Hepatocyte (in vitro differentiated cells): ENCODE measurements around the gene ZCCHC24. TPM values are rescaled to one million over a fixed set of nuclear protein-coding genes. Genes with fewer than 3 reads are reported as not detected.

Experiments used
- DNase-seq: peaks from one replicate; pipeline ENCODE4 v3.0.0-alpha.2; 2016; ENCODE audit warnings: low spot score
- H2AFZ ChIP-seq: fragments of 200-600 bp; sonication (generic); 2 replicates; pipeline ENCODE4 v1.6.0; 2016; ENCODE audit warnings: antibody characterized with exemption, mild to moderate bottlenecking
- H3K27ac ChIP-seq: fragments of 200-600 bp; sonication (generic); 2 replicates; pipeline ENCODE4 v1.5.1; 2016; ENCODE audit warnings: mild to moderate bottlenecking
- H3K27me3 ChIP-seq: fragments of 200-600 bp; sonication (generic); 2 replicates; pipeline ENCODE4 v1.6.1; 2016
- H3K36me3 ChIP-seq: fragments of 200-600 bp; sonication (generic); replicated peaks from 2 replicates; pipeline ENCODE4 v1.5.1; 2016; ENCODE audit warnings: low read depth; ENCODE audit not compliant: insufficient read depth
- H3K4me1 ChIP-seq: fragments of 200-600 bp; sonication (generic); 2 replicates; pipeline ENCODE4 v1.5.1; 2016; ENCODE audit warnings: mild to moderate bottlenecking, moderate library complexity; ENCODE audit not compliant: insufficient read depth
- H3K4me2 ChIP-seq: fragments of 200-600 bp; sonication (generic); 2 replicates; pipeline ENCODE4 v1.6.0; 2016
- H3K4me3 ChIP-seq: fragments of 200-600 bp; sonication (generic); 2 replicates; pipeline ENCODE4 v1.5.1; 2016; ENCODE audit warnings: mild to moderate bottlenecking
- H3K79me2 ChIP-seq: fragments of 200-600 bp; sonication (generic); 2 replicates; pipeline ENCODE4 v1.6.0; 2017; ENCODE audit warnings: mild to moderate bottlenecking
- H3K9me2 ChIP-seq: fragments of 200-600 bp; sonication (generic); replicated peaks from 2 replicates; pipeline ENCODE4 v1.6.0; 2017; ENCODE audit warnings: mild to moderate bottlenecking; ENCODE audit not compliant: insufficient read depth
- H3K9me3 ChIP-seq: fragments of 200-600 bp; sonication (generic); 2 replicates; pipeline ENCODE4 v1.5.1; 2016; ENCODE audit warnings: low read depth, mild to moderate bottlenecking
- H4K20me1 ChIP-seq: fragments of 200-600 bp; sonication (generic); 2 replicates; pipeline ENCODE4 v1.6.0; 2016; ENCODE audit warnings: mild to moderate bottlenecking; ENCODE audit not compliant: insufficient read depth, poor library complexity, severe bottlenecking
- CTCF ChIP-seq: fragments of 200-600 bp; sonication (generic); IDR thresholded peaks from 2 replicates; pipeline ENCODE4 v1.5.1; 2016; ENCODE audit warnings: antibody characterized with exemption, mild to moderate bottlenecking; ENCODE audit not compliant: poor library complexity
- EZH2 ChIP-seq: fragments of 200-600 bp; sonication (generic); IDR thresholded peaks from 2 replicates; pipeline ENCODE4 v1.6.1; 2016; ENCODE audit warnings: antibody characterized with exemption, mild to moderate bottlenecking, borderline replicate concordance
- EZH2phosphoT487 ChIP-seq: fragments of 200-600 bp; sonication (generic); IDR thresholded peaks from one replicate; pipeline ENCODE4 v1.6.1; 2018; ENCODE audit warnings: antibody characterized with exemption, mild to moderate bottlenecking, low read depth, moderate library complexity; ENCODE audit not compliant: unreplicated experiment, severe bottlenecking
- WGBS: methylation state at CpG from one replicate; pipeline ENCODE4 v1.1.6; 2016; ENCODE audit warnings: low lambda C conversion rate; ENCODE audit errors: missing lambda C conversion rate; 5-methylcytosine and 5-hydroxymethylcytosine counted together
- polyA plus RNA-seq: library from polyadenylated mRNA; unstranded; fragments of >200 nt; fragmentation: Nextera tagmentation; extraction: Ambion mirVana; gene quantifications from 2 replicates; pipeline ENCODE4 v1.2.1, GENCODE V29; 2016
- total RNA-seq: library from RNA; depleted of rRNA; stranded (reverse); fragments of >200 nt; gene quantifications from 2 replicates; pipeline ENCODE4 v1.2.3, GENCODE V29; 2014

ZCCHC24 gene
- total and polyA plus RNA-seq, 2 experiments from 2014 or later: 20.1 to 20.6 TPM

GRCh38 chr10:79354615-79355014 lies 90.8 kb downstream of the ZCCHC24 start:
- no peak overlapping the region for H3K4me2 ChIP-seq
- H3K27me3 ChIP-seq: no peaks in the 10 kb centered on the region
- peaks cover 4% of the 10 kb centered on the region for H3K4me1 ChIP-seq
- no peak for TF ChIP-seq CTCF
- no peak for TF ChIP-seq EZH2phosphoT487
- TF ChIP-seq EZH2: no peak
- H3K79me2 ChIP-seq: peaks cover under 1% of the 10 kb centered on the region
- no peaks in the 10 kb centered on the region for H4K20me1 ChIP-seq
- no peak overlapping the region for H3K4me3 ChIP-seq
- no peak overlapping the region for H3K27ac ChIP-seq
- no peak overlapping the region for H2AFZ ChIP-seq
- DNase-seq: no peak
- 94% methylated on average over 6 of the region's 6 CpGs for WGBS
- H3K9me3 ChIP-seq: no peaks in the 10 kb centered on the region
- no peaks in the 10 kb centered on the region for H3K36me3 ChIP-seq
- no peaks in the 10 kb centered on the region for H3K9me2 ChIP-seq

- peaks cover 2% of the 10 kb centered on the region for H3K4me1 ChIP-seq
- TF ChIP-seq EZH2 (no peak), CTCF (no peak), EZH2phosphoT487 (no peak)
- H3K9me3 ChIP-seq: no peaks in the 10 kb centered on the region
- no peak overlapping the region for H3K4me3 ChIP-seq
- no peaks in the 10 kb centered on the region for H3K36me3 ChIP-seq
- no peak overlapping the region for H3K4me2 ChIP-seq
- H3K79me2 ChIP-seq: peaks cover 5% of the 10 kb centered on the region
- H3K27ac ChIP-seq: no peak overlapping the region
- no peaks in the 10 kb centered on the region for H3K9me2 ChIP-seq
- no peak for DNase-seq
- no peak overlapping the region for H2AFZ ChIP-seq
- no peaks in the 10 kb centered on the region for H4K20me1 ChIP-seq
- H3K27me3 ChIP-seq: no peaks in the 10 kb centered on the region
- 66% methylated on average over 3 of the region's 3 CpGs for WGBS
Observed at GRCh38 chr10:79354141-79354540, 91.3 kb downstream of the ZCCHC24 start.

- Histone ChIP-seq H2AFZ (no peak overlapping the region), H3K4me2 (no peak overlapping the region), H3K9me3 (no peaks in the 10 kb centered on the region), H3K4me3 (no peak overlapping the region), H3K79me2 (peaks cover 9% of the 10 kb centered on the region), H4K20me1 (no peaks in the 10 kb centered on the region), H3K27ac (no peak overlapping the region), H3K36me3 (no peaks in the 10 kb centered on the region), H3K27me3 (no peaks in the 10 kb centered on the region), H3K4me1 (peaks cover 2% of the 10 kb centered on the region), H3K9me2 (no peaks in the 10 kb centered on the region)
- TF ChIP-seq EZH2 (no peak), CTCF (no peak), EZH2phosphoT487 (no peak)
- no peak for DNase-seq
- 97% methylated on average over 11 of the region's 11 CpGs for WGBS
Observed at GRCh38 chr10:79353726-79354125, 91.7 kb downstream of the ZCCHC24 start.

GRCh38 chr10:79353000-79353406 lies 92.4 kb downstream of the ZCCHC24 start:
- WGBS: 94% methylated on average over 8 of the region's 8 CpGs
- Histone ChIP-seq H3K27me3 (no peaks in the 10 kb centered on the region), H3K9me3 (no peaks in the 10 kb centered on the region), H3K4me1 (peaks cover 9% of the 10 kb centered on the region), H4K20me1 (peaks cover 4% of the 10 kb centered on the region), H2AFZ (no peak overlapping the region), H3K79me2 (peaks cover 16% of the 10 kb centered on the region), H3K27ac (no peak overlapping the region), H3K36me3 (no peaks in the 10 kb centered on the region), H3K4me2 (no peak overlapping the region), H3K9me2 (no peaks in the 10 kb centered on the region), H3K4me3 (no peak overlapping the region)
- TF ChIP-seq EZH2phosphoT487 (no peak), CTCF (no peak), EZH2 (no peak)
- DNase-seq: no peak
